Measurements from ENCODE around the gene HNRNPA3.
A peak's percentile ranks its signal among the peaks of the same experiment; 100 is the strongest.
"Not testable (repeated sequence)": the region's sequence is repeated elsewhere in the genome, so short reads cannot be mapped to it uniquely, and the experiment has no call there.

The HNRNPA3 gene

GRCh38 chr2:177254433-177255226, 42.0 kb downstream of the HNRNPA3 start:
- no peak for DNase-seq (ENCODE audit: low read depth, low spot score)

DNA sequence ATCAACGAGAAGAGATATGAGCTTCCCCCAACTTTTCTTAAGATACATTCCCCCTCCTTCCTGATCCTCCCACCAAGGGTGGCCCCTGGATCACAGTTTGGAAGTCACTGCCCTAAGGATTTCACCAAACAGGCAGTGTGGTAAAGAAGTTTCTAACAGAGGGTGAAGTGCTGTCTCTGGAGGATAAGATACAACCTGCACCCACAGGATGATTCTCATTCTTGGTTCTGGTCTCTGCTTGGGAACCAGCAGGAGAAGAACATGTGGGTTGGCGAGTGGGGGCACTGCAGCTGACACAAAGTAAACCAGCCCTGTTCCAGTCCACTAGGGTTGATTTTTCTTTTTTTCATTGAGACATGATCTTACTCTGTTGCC, 42.6 kb downstream of the HNRNPA3 start:
- no peak for DNase-seq (ENCODE audit: low read depth, low spot score)

GRCh38 chr2:177256026-177256425, 43.4 kb downstream of the HNRNPA3 start:
- no peak for DNase-seq (ENCODE audit: low read depth, low spot score)

DNA sequence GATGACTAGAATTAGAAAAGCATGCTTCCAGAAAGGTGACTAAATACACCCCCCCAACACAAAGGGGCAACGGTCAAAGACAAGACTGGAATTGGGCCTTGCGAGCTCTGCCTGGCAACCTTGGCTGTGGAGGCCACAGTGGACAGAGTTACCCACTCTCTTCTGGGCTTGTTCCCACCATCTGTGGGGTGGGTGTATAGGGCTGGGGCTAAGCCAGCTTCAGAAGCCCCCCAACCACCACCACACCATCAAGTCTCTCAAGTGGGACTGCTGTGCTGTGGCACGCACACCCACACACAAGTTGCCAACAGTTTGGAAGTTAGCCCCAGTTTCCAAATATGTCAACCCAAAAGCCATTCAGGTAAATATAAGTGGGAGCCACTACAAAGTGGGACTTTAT, 44.1 kb downstream of the HNRNPA3 start:
- DNase-seq (ENCODE audit: low read depth, low spot score), result no peak

DNA sequence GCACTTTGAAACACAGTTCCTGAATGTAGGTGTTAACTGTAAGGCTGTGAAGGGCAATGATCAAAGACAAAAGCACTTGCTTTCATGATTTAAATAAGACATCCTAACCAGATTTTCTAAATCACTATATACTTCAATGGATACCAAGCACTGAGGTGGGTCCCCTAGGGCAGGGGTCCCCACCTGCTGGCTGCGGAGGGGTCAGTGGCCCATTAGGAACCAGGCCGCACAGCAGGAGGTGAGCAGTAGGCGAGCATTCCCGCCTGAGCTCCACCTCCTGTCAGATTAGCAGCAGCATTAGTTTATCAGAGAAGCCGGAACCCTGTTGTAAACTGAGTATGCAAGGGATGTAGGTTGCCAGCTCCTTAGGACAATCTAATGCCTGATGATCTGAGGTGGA, 44.9 kb downstream of the HNRNPA3 start:
- DNase-seq (ENCODE audit: low read depth, low spot score), result no peak

GRCh38 chr2:177258059-177258458, 45.5 kb downstream of the HNRNPA3 start:
- no peak for DNase-seq (ENCODE audit: low read depth, low spot score)

DNA sequence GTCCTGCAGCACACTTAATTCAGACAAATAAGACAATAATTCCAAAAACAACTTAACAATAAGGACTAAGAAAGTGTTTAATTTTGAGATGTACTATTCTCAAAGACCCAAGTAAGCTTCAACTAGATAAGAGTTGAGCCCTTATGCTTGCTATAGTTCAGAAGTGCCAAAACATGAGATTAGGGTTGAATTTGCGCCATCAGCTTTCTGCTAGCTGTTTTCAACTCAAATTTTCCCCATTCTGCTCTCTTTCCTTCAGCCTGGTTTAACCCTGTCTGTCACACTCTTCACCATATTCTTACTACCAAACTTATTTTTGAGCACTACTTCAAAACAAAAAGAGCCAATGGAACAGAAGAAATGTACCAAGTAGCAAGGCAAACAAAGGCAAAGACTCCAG, 47.8 kb downstream of the HNRNPA3 start:
- DNase-seq (ENCODE audit: low read depth, low spot score), result no peak

DNA sequence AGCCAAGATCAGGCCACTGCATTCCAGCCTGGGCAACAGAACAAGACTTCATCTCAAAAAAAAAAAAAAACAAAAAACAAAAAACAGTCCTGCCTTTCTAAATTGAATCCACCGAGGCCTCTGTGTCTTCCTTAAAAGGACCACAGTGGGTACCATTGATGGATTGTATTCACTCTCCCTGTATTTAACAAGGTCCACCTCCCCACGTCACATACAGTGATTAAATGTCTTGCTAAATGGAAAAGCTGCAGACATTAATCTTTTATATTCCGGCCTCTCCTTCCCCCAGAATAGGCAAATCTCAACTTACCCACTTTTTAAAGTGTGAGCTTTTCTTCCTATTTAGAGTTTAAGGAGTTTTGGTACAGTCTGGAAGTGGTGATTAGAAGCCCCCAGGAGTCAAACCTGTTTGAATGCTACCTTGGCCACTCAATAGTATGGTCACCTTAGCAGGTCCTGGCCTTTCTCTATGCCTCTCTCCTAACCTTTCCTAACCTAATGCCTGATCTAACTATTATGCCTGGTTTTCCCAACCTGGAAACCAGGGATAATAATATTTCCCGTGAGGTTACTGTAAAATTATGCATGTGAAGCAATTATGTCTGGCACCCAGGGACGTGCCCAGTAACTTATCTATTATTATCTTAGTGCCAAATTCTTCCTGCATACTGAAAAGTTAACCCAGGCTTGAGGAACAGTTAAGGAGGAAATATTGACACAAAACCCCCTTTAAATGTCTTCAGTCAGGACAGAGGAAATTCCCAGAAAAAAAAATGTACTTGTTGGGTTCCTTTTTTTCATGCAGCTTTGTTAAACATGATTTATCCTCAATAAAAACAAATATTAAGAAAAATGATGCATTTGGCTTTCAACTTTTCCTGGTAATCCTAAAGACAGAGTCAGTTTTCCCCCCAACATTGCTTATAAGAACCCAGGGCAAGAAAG, 48.8 kb downstream of the HNRNPA3 start:
- DNase-seq (ENCODE audit: low read depth, low spot score), result no peak

- DNase-seq (ENCODE audit: low read depth, low spot score), result no peak
Measured at GRCh38 chr2:177262092-177262491, 49.5 kb downstream of the HNRNPA3 start.

DNA sequence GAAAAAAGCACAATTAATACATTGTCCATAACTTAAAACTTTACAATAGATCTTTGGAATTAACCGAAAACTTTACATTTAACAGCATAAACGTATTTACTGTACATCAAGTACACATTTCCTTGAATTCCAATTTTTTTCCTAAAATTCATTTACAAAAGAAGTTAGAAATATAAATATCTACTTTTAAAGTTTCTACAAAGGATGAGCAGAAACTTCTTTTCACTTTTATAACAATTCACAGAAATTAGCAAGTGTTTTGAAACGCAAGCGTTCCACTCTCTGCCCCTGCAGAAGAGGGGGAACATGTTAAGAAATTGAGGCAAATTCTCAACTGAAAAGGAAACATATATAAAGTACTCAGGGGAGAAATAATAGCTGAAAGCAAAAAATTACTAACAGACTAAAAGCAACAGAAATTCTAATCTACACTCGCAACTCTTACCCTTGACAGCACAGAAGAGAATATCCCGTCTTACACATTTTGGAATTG, 50.4 kb downstream of the HNRNPA3 start:
- DNase-seq (ENCODE audit: low read depth, low spot score), result no peak

GRCh38 chr2:177263451-177264208, 51.0 kb downstream of the HNRNPA3 start:
- peak; percentile 96 for DNase-seq (ENCODE audit: low read depth, low spot score)

DNA sequence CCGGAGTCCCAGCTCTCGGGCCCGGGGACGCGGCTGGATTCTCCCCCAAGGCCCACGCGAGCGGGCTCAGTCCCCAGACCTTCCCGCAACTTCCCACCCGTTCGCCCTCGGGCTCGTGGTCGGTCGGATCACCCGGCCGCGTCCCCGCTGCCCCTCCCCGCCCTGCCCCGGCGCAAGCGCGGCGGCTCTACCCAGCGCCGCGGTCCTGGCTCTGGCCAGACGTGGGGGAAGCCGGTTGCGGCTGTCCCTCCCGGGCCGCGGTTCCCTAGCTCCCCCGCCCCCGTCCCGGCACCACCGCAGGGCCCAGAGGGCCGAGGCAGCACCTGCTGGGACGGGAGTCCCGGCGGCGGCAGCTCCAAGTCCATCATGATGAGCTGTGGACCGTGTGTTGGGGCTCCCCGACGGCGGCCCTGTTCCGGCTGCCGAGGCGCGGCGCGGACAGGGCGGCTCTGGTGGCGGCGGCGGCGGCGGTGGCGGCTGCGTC, 51.7 kb downstream of the HNRNPA3 start:
- DNase-seq (ENCODE audit: low read depth, low spot score), result no peak

GRCh38 chr2:177264693-177265587, 52.3 kb downstream of the HNRNPA3 start, which contains the start of gene NFE2L2:
Gene NFE2L2, minus strand, starts transcription at chr2:177264727. Its CDS starts 151 bp downstream, at chr2:177264576.
- DNase-seq (ENCODE audit: low read depth, low spot score), result no peak

- DNase-seq (ENCODE audit: low read depth, low spot score), result no peak
Measured at GRCh38 chr2:177265824-177266817, 53.5 kb downstream of the HNRNPA3 start.

DNA sequence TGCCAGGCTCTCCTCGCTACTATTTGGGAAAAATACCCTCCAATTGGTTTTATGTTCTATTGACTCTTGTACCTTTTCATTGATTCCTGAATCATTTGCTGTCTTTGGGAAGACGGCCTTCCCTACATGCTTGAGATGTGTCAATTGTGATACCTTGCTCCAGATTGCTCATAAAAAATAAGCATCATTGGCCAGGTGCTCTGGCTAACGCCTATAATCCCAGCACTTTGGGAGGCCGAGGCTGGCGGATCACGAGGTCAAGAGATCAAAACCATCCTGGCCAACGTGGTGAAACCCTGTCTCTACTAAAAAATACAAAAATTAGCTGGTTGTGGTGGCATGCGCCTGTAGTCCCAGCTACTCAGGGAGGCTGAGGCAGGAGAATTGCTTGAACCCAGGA, 54.4 kb downstream of the HNRNPA3 start:
- not testable (repeated sequence) for DNase-seq (ENCODE audit: low read depth, low spot score)

DNA sequence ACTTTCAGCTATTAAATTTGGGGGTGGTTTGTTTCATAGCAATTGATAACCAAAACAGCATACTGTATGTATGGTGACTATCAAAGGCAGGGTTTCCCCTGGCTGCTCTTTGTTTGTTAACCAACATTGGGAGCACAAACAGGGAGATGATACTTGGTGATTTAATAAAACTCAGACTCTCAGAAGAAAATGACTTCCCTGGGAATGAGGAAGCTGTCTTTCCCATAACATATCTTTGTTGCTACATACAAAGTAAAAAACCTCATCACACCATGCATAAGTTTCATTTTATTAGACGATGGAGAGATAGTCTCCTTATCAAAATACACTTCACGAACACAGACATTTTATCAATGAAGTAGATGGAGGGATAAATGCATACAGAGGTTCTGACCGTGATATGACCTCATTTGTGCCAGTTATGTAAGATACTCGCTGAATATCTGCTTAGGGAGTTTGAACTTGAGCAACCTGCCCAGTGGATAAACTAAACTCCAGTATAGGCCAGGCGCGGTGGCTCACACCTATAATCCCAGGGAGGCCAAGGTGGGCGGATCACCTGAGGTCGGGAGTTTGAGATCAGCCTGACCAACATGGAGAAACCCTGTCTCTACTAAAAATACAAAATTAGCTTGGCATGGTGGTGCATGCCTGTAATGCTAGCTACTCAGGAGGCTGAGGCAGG, 55.7 kb downstream of the HNRNPA3 start:
- DNase-seq (ENCODE audit: low read depth, low spot score), result no peak

DNA sequence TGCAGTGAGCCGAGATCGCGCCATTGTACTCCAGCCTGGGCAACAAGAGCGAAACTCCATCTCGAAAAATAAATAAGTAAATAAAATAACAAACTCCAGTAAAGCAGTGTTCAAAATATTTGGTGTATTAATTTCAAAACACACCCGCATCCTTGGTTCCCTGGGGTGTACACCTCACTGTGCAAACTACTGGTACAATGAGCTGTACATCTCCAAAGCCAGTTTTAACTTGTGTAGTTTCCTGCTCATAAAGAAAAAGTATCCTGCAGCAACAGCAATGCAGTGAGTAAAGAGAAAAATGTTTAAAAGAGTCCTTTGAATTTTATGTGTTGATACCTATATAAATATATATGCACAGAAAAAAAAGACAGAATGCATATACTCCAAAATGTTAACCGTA, 56.3 kb downstream of the HNRNPA3 start:
- DNase-seq (ENCODE audit: low read depth, low spot score), result no peak

- no peak for DNase-seq (ENCODE audit: low read depth, low spot score)
Measured at GRCh38 chr2:177270531-177270930, 57.9 kb downstream of the HNRNPA3 start.
